ENCODE measurements around the gene B3GAT1.

DNA sequence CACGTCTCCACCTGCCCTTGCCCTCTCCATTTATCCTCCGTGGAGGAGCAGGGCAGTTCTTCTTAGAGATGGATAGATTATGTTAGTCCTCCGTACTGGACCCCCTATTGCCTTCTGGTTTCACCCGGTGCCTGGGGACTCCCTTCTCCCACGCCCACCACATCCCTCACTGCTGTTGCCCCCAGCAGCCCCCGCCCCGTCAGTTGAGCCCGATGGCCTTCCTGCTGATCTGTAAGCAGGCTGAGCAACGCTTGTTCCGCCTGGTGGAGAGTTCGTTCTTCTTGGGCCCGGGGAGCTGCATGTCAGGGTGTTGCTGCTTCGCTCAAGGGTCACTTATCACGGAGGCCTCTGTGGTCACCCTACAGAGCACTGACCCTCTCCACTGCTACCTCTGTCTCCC lies 34.2 kb downstream of the B3GAT1 start:
- no peak for TF ChIP-seq POLR2A (IDR thresholded peaks at IDR 0.05)
- TF ChIP-seq, protein P1, sequence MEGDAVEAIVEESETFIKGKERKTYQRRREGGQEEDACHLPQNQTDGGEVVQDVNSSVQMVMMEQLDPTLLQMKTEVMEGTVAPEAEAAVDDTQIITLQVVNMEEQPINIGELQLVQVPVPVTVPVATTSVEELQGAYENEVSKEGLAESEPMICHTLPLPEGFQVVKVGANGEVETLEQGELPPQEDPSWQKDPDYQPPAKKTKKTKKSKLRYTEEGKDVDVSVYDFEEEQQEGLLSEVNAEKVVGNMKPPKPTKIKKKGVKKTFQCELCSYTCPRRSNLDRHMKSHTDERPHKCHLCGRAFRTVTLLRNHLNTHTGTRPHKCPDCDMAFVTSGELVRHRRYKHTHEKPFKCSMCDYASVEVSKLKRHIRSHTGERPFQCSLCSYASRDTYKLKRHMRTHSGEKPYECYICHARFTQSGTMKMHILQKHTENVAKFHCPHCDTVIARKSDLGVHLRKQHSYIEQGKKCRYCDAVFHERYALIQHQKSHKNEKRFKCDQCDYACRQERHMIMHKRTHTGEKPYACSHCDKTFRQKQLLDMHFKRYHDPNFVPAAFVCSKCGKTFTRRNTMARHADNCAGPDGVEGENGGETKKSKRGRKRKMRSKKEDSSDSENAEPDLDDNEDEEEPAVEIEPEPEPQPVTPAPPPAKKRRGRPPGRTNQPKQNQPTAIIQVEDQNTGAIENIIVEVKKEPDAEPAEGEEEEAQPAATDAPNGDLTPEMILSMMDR (IDR thresholded peaks at IDR 0.05): no peak
